ENCODE results near the gene SEC24B.

SEC24B gene

DNA sequence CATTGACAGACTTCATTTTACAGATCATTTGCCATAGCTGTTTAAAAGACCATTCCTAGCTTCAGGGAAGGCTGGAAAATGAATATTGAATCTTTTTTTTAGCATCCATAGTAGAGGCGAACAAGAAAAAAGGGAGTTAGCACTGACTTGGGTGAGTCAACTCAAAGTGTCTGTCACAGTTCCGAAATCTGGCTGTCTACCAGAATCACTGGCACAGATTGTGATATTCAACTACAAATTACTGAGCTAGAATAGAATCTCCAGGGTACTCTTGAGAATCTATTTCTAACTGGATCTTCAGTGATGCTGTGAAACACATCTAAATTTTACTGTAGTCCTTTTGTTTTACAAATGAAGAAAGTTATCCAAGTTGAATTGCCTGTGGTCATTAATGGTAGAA lies 31.5 kb downstream of the SEC24B start:
- TF ChIP-seq, protein P1, sequence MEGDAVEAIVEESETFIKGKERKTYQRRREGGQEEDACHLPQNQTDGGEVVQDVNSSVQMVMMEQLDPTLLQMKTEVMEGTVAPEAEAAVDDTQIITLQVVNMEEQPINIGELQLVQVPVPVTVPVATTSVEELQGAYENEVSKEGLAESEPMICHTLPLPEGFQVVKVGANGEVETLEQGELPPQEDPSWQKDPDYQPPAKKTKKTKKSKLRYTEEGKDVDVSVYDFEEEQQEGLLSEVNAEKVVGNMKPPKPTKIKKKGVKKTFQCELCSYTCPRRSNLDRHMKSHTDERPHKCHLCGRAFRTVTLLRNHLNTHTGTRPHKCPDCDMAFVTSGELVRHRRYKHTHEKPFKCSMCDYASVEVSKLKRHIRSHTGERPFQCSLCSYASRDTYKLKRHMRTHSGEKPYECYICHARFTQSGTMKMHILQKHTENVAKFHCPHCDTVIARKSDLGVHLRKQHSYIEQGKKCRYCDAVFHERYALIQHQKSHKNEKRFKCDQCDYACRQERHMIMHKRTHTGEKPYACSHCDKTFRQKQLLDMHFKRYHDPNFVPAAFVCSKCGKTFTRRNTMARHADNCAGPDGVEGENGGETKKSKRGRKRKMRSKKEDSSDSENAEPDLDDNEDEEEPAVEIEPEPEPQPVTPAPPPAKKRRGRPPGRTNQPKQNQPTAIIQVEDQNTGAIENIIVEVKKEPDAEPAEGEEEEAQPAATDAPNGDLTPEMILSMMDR (IDR thresholded peaks at IDR 0.05; ENCODE audit: borderline replicate concordance, extremely low read depth, low read length, poor library complexity, severe bottlenecking): no peak
- no peak for TF ChIP-seq EZH2 (IDR thresholded peaks at IDR 0.05; ENCODE audit: borderline replicate concordance, low read depth, low read length, severe bottlenecking)
- ATAC-seq (ENCODE audit: insufficient read depth, low read depth) (no peak), DNase-seq (no peak)
- Histone ChIP-seq H2AFZ (ENCODE audit: low read depth, low read length) (no peak overlapping the region), H3K36me3 (ENCODE audit: insufficient read depth, low read length) (peaks cover 47% of the 10 kb centered on the region), H3K27ac (ENCODE audit: low read length) (no peak overlapping the region), H3K4me3 (ENCODE audit: low read depth in 1 of 2, low read length in 2 of 2) (no peak overlapping the region), H3K4me1 (ENCODE audit: insufficient read depth, low read length) (no peaks in the 10 kb centered on the region), H3K9me3 (ENCODE audit: insufficient read depth, low read length, severe bottlenecking) (no peaks in the 10 kb centered on the region), H3K79me2 (ENCODE audit: insufficient read depth, low read length) (peaks cover 94% of the 10 kb centered on the region), H4K20me1 (ENCODE audit: insufficient read depth, low read length) (peaks cover 35% of the 10 kb centered on the region), H3K4me2 (ENCODE audit: insufficient read depth, low read length) (no peak overlapping the region), H3K9ac (ENCODE audit: low read depth, low read length) (no peak overlapping the region), H3K27me3 (ENCODE audit: insufficient read depth, low read length, poor library complexity) (no peaks in the 10 kb centered on the region)

GRCh38 chr4:109469915-109470314 lies 36.3 kb downstream of the SEC24B start:
- Histone ChIP-seq H3K9me3 (ENCODE audit: insufficient read depth, low read length, severe bottlenecking) (no peaks in the 10 kb centered on the region), H3K27ac (ENCODE audit: low read length) (no peak overlapping the region; the same call in 1 of the 2 replicates), H3K27me3 (ENCODE audit: insufficient read depth, low read length, poor library complexity) (no peaks in the 10 kb centered on the region), H3K4me1 (ENCODE audit: insufficient read depth, low read length) (no peaks in the 10 kb centered on the region), H3K79me2 (ENCODE audit: insufficient read depth, low read length) (peaks cover 94% of the 10 kb centered on the region), H3K9ac (ENCODE audit: low read depth, low read length) (no peak overlapping the region), H3K36me3 (ENCODE audit: insufficient read depth, low read length) (peaks cover 57% of the 10 kb centered on the region), H4K20me1 (ENCODE audit: insufficient read depth, low read length) (peaks cover 30% of the 10 kb centered on the region), H3K4me3 (ENCODE audit: low read depth in 1 of 2, low read length in 2 of 2) (no peak overlapping the region), H2AFZ (ENCODE audit: low read depth, low read length) (no peak overlapping the region), H3K4me2 (ENCODE audit: insufficient read depth, low read length) (no peak overlapping the region)
- no peak for ATAC-seq (ENCODE audit: insufficient read depth, low read depth)
- DNase-seq: no peak
- TF ChIP-seq, protein P1 (IDR thresholded peaks at IDR 0.05; ENCODE audit: borderline replicate concordance, extremely low read depth, low read length, poor library complexity, severe bottlenecking): no peak
- no peak for TF ChIP-seq EZH2 (IDR thresholded peaks at IDR 0.05; ENCODE audit: borderline replicate concordance, low read depth, low read length, severe bottlenecking)

DNA sequence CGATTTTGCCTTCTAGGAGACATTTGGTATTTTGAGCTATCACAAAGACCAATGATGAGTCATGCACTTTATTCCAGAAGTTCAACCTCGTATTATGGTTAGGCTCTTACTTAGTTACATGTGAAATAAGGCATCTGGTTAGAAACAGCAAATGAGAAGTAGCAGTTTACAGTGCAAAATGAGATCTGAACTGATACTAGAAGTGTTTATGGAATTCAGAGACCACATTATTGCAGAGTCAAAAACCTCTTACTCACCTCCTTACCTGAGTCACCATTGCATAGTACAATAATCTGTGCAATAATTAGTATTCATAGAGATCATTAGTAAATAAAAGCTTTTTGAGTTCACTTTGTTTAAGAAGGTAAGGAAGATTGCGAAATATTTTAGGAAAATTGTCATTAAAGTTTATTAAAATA lies 38.7 kb downstream of the SEC24B start:
- peaks cover 95% of the 10 kb centered on the region for H3K79me2 ChIP-seq (ENCODE audit: insufficient read depth, low read length)
- H3K36me3 ChIP-seq (ENCODE audit: insufficient read depth, low read length): peaks cover 60% of the 10 kb centered on the region
- no peak overlapping the region for H3K9ac ChIP-seq (ENCODE audit: low read depth, low read length)
- ATAC-seq (ENCODE audit: insufficient read depth, low read depth): no peak
- no peaks in the 10 kb centered on the region for H3K4me1 ChIP-seq (ENCODE audit: insufficient read depth, low read length)
- H4K20me1 ChIP-seq (ENCODE audit: insufficient read depth, low read length): peaks cover 38% of the 10 kb centered on the region
- no peak for DNase-seq
- H3K27ac ChIP-seq (ENCODE audit: low read length): no peak overlapping the region
- no peaks in the 10 kb centered on the region for H3K27me3 ChIP-seq (ENCODE audit: insufficient read depth, low read length, poor library complexity)
- H3K9me3 ChIP-seq (ENCODE audit: insufficient read depth, low read length, severe bottlenecking): no peaks in the 10 kb centered on the region
- H2AFZ ChIP-seq (ENCODE audit: low read depth, low read length): no peak overlapping the region
- H3K4me2 ChIP-seq (ENCODE audit: insufficient read depth, low read length): no peak overlapping the region
- no peak for TF ChIP-seq EZH2 (IDR thresholded peaks at IDR 0.05; ENCODE audit: borderline replicate concordance, low read depth, low read length, severe bottlenecking)
- TF ChIP-seq, protein P1 (IDR thresholded peaks at IDR 0.05; ENCODE audit: borderline replicate concordance, extremely low read depth, low read length, poor library complexity, severe bottlenecking): no peak
- H3K4me3 ChIP-seq (ENCODE audit: low read depth in 1 of 2, low read length in 2 of 2): no peak overlapping the region

- TF ChIP-seq, protein P1 (IDR thresholded peaks at IDR 0.05; ENCODE audit: borderline replicate concordance, extremely low read depth, low read length, poor library complexity, severe bottlenecking): no peak
- TF ChIP-seq EZH2 (IDR thresholded peaks at IDR 0.05; ENCODE audit: borderline replicate concordance, low read depth, low read length, severe bottlenecking): no peak
Measured at GRCh38 chr4:109473824-109474223, 40.2 kb downstream of the SEC24B start.

More at GRCh38 chr4:109473824-109474223, 40.2 kb downstream of the SEC24B start:
- Histone ChIP-seq H3K27ac (ENCODE audit: low read length) (no peak overlapping the region), H3K9ac (ENCODE audit: low read depth, low read length) (no peak overlapping the region), H3K4me2 (ENCODE audit: insufficient read depth, low read length) (no peak overlapping the region), H4K20me1 (ENCODE audit: insufficient read depth, low read length) (peaks cover 38% of the 10 kb centered on the region), H3K36me3 (ENCODE audit: insufficient read depth, low read length) (peaks cover 63% of the 10 kb centered on the region), H3K27me3 (ENCODE audit: insufficient read depth, low read length, poor library complexity) (no peaks in the 10 kb centered on the region), H3K79me2 (ENCODE audit: insufficient read depth, low read length) (peaks cover 93% of the 10 kb centered on the region), H3K4me3 (ENCODE audit: low read depth in 1 of 2, low read length in 2 of 2) (no peak overlapping the region), H2AFZ (ENCODE audit: low read depth, low read length) (no peak overlapping the region), H3K9me3 (ENCODE audit: insufficient read depth, low read length, severe bottlenecking) (no peaks in the 10 kb centered on the region), H3K4me1 (ENCODE audit: insufficient read depth, low read length) (no peaks in the 10 kb centered on the region)
- ATAC-seq (ENCODE audit: insufficient read depth, low read depth) (no peak), DNase-seq (no peak)

All from DND-41 (cell line).